GM18870 (cell line): ENCODE measurements around the gene HECTD1.
"Not testable (repeated sequence)": the region's sequence is repeated elsewhere in the genome, so short reads cannot be mapped to it uniquely, and the experiment has no call there.

Experiments used
- ATAC-seq: cut with Tn5 transposase; IDR thresholded peaks from one replicate; pipeline ENCODE4 v1.9.1; 2021; ENCODE audit warnings: moderate library complexity; ENCODE audit not compliant: unreplicated experiment

The HECTD1 gene

DNA sequence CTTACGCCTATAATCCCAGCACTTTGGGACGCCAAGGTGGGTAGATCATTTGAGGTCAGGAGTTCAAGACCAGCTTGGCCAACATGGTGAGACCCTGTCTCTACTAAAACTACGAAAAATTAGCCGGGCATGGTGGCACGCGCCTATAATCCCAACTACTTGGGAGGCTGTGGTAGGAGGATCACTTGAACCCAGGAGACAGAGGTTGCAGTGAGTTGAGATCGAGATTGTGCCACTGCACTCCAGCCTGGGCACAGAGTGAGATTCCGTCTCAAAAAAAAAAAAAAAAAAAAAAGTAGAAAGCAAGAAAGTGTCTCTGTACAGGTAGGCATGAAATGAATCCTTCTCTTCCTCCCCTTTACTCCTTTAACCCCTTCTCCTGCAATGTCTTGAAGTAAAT lies 111.8 kb downstream of the HECTD1 start:
- ATAC-seq: not testable (repeated sequence)

DNA sequence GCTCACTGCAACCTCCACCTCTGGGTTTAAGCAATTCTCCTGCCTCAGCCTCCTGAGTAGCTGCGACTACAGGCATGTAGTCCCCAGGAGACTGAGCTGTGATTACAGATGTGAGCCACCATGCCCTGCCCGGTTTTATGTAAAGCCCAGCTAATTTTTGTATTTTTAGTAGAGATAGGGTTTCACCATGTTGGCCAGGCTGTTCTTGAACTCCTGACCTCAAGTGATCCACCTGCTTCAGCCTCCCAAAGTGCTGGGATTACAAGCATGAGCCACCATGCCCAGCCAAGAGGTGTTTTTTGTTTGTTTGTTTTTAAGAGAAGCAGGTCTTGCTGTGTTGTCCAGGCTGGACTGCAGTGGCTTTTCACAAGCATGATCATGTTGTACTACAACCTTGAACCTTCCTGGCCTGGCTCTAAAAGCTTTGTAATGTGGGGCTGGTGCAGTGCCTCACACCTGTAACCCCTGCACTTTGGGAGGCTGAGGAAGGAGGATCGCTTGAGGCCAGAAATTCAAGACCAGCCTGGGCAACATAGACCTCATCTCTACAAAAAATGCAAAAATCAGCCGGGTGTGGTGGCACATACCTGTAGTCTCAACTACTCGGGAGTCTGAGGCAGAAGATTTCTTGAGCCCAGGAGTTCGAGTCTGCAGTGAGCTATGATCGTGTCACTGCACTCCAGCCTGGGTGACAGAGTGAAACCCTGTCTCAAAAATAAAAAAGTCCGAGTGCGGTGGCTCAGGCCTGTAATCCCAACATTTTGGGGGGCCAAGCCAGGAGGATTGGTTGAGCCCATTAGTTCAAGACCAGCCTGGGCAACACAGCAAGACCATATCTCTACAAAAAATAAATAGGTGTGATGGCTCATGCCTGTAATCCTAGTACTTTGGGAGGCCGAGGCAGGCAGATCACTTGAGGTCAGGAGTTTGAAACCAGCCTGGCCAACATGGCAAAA lies 113.4 kb downstream of the HECTD1 start:
- ATAC-seq: not testable (repeated sequence)

DNA sequence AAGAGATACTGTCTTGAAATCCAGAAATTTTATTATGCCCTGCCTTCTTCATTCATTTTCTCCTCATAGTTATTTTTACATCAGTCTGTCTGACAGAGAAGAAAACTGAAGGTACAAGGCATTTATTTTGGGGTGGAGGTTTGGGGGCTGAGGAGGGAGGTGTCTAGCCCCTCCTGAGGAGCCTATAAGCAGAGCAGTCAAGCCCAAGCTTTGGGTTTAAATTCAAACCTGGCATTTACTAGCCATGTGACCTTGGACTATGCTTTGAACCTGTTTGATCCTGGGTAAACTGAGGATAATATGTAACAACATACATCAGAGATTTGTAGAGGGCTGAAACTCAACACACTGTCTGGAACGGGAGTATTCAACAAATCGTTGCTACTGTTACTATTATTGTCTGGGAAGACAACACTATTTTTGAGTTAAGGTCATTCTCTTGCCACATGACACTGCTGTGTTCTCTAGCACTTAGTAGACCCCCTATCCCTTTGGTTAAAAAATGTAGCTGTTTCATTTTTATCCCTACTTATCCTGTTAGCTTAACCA lies 115.4 kb downstream of the HECTD1 start:
- ATAC-seq: no peak

DNA sequence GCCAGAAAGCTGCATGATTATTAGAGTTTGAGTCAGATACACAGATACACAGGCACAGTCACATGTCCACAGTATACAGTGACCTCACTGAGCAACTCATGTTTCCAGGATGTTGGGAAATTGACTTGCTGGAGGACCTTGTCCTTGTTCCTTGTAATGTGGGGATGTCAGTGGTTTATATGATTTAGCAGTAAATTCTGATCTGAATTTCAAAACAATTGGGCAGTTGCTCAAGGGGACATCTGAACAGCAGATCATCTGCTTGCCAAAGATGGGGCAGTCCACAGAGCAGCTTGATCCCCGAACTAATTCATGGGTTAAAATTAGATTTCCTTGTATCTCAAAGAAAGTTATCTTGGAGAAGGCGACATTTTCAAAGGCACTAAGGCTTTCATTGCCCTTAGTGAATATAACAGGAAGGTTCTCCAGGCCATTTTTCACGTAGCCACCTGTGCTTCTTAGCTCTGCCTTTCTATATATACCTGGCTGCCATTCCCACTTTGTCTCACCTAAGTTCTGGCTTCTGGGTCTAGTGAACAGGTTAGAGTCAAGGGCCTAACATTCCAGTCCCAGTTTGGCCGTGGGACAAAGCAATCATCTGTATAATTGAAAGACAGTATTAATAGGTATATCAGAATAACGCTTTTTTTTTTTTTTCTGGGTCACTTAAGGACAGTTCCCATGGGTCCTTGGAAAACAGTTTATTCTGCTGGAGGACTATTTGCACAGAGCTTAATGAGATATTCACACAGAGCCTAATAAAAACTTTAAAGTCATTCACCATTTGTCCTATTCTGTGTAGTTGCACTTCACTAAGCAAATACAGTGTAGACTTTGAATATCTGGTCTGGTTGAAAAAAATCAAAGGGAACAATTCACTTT lies 116.5 kb downstream of the HECTD1 start:
- ATAC-seq: no peak

DNA sequence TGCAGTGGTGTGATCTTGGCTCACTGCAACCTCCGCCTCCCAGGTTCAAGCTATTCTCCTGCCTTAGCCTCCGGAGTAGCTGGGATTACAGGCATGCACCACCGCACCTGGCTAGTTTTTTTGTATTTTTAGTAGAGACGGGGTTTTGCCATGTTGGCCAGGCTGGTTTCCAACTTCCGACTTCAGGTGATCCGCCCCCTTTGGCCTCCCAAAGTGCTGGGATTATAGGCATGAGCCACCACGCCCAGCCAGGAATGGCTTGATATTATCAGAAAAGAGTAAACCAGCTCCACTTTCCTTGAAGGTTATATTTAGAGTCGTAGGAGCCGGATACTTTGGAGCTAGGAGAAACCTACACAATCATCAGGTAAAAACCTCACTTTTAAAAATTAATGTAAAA lies 121.1 kb downstream of the HECTD1 start:
- ATAC-seq: not testable (repeated sequence)

DNA sequence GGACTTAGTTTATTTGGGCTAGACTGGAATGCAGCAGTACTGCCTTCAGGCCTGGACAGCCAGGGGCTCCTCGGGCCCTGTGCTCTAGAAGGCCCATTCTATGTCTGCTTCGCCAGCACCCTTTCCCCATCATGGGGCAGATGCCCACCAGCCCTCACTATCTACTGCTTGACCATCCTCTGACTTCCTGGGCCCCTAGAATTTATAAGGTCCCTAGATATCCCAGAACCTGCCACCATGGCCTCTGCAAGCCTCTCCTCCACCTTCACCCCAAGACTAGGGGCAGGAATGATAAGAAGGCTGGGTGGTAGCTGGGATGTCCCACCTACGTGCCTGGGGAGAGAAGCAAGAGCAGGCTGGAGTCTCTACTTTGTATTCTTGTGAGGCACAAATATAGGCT lies 122.6 kb downstream of the HECTD1 start:
- no peak for ATAC-seq

DNA sequence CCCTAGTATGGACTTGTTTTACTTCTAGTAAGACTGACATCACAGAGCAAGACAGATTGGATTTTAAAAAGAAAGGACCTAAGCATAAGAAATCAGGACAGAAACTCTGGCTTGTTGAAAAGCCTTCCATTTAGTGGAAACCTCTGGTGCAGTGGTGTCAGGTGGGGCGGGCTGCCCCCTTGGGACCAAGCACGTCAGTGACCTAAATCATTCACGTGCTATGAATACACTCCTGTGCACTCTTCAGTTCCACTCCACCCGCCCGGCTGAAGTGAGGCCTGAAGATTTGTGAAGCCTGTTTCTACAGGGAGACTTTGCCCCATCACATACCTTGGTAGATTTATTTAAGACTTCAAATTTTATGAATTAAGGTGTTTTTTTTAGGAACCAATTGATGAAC lies 123.2 kb downstream of the HECTD1 start:
- ATAC-seq: peak; percentile 60

DNA sequence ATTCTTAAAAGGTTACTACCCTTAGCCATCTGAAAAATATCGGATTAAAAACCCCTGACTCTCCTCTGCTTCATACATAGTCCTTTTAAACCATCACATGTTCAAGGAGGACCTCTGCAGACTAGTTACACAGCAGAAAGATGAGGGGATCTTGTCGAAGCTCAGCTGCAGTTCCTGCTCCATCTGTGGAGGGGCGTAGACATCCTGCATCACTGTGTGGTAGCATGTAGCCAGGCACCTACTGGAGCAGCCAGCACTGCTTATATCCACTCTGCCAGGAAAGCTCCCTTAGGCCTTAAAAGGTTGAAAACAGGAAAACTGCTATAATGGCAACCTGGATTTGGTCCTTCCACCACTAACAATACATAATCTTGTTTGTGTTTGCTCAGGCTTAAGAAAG lies 123.8 kb downstream of the HECTD1 start:
- ATAC-seq: no peak

DNA sequence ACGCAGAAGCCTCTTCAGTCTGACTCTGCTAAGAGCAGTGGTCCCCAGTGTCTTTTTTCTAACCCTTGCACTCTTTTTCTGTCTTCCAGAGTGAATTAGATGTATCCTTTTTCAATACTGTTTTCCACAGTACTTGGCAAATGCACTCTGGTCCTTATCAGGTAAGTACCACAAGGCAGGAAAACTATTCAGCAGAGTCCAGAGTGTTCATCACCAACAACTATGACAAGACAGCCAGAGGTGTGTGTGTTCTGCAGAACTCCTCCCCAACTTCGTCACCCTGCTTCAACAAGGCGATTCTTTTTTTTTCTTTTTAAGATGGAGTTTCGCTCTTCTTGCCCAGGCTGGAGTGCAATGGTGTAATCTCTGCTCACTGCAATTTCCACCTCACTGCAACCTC lies 127.1 kb downstream of the HECTD1 start:
- ATAC-seq: no peak

DNA sequence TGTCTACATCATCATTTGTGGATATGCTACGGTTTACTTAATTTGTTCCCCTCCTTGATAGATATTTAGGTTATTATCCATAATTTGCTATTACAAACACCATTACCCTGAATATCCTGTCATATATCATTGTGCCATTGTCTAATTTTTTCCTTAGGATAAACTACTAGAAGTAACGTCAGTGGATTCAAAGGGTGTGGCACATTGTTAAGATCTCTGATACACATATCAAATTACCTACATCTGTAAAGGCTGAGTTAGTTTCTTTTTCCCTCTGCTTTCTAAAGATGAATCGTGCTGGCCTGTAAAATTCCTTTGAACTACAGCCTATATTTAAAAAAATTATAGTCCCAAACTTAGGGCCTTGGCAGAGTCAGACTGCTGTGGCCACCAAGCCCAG lies 127.5 kb downstream of the HECTD1 start:
- no peak for ATAC-seq

DNA sequence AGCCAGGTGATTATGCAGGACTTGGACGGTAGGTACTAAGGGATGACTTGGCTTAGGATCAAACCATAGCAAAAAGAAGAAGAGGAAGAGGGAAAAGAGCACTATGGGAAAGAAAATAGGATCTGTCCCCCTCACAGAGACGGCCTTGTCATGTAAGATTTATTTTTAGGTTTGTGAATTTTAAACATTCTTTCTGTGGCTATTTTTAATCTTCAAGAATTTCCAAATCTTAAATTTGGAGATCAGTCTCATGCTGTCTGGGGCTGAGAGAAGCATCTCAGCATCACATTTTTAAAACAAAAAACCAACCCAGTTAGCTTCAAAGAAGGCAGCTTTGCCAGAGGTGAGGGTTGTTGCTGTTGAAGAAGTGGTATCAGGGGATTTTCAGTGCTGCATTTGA lies 128.8 kb downstream of the HECTD1 start:
- ATAC-seq: no peak

DNA sequence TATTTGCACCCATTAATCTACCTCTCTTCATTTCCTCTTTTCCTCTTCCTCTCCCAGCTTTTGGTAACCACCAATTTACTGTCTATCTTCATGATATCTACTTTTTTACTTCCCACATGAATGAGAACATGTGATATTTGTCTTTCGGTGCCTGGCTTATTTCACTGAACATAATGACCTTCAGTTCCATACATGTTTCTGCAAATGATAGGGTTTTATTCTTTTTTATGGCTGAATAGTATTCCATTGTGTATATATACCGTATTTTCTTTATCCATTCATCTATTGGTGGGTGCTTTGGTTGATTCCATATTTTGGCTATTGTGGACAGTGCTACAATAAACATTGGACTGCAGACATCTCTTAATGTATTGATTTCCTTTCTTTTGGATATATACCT lies 132.4 kb downstream of the HECTD1 start:
- no peak for ATAC-seq

DNA sequence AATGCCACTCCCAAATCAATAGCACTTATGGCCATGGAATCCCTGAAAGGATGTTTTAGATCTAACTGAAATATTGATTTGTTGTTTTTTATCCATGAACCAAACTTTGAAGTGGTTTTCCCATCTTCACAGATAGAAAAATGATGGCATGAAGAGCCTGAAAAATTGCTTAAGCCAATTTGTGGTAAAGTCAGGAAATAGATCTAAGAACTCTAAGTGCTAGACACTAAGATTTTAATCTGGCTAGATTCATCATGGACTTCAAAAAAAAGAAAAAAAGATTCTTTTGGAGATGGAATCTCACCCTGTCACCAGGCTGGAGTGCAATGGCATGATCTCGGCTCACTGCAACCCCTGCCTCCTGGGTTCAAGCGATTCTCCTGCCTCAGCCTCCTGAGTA lies 136.4 kb downstream of the HECTD1 start:
- no peak for ATAC-seq

DNA sequence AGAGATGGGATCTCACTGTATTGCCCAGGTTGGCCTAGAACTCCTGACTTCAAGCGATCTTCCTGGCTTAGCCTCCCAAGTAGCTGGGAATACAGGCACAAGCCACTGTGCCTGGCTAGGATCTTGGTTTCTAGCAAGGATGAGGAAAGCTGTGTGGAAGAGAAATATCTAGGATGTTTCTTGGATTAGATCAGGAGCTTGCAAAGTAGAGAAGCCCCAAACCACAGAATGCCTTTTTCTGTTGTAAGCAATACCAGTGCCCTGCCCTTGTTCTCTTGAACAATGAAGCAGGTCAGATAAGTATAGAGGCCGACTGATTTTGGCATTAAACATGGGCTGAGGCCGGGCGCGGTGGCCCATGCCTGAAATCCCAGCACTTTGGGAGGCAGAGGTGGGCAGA lies 137.2 kb downstream of the HECTD1 start:
- no peak for ATAC-seq

DNA sequence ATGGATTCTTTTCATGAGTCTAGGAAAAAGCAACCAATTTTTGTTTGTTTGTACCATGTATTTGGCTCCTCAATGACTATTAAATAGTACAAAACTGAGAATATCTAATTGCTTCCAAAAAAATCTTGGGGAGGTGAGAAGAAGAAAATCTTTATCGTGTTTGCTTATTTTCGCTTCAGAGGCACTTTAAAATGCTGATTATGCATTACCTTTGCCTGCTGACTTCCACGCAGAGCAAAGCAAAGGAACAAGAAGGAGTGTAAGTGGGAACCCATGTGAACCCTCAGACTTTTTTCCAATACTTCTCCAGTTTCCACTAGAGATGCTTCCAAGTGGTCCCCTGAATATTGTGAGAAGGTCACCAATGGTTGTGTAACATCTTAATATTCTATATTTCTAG lies 138.2 kb downstream of the HECTD1 start:
- ATAC-seq: no peak

DNA sequence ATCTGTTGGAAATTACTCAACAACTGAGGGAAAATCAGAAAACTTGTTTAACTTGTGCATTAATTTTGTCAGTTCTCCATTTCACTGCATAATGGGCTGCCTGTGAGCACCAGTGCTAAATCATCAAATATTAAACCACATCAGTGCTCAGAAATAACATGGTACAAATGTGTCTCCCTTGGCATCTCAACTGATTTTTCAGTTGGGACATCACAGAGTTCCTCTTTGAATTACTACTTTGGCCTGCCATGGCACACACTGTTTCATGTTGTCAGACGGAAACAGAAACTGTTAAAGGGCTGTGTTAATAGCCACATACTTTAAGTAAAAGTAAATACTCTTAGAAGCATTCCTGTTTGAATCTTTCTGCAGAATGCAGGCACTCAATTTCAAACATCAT lies 139.4 kb downstream of the HECTD1 start:
- no peak for ATAC-seq

DNA sequence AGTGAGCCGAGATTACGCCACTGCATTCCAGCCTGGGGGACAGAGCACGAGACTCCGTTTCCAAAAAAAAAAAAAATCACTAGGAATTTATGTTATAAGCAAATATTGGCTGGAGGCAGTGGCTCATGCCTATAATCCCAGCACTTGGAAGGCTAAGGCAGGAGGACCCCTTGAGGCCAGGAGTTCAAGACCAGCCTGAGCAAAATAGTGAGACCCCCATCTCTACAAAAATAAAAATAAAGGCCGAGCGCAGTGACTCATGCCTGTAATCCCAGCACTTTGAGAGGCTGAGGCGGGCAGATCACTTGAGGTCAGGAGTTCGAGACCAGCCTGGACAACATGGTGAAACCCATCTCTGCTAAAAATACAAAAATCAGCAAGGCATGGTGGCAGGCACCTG lies 144.7 kb downstream of the HECTD1 start:
- not testable (repeated sequence) for ATAC-seq

DNA sequence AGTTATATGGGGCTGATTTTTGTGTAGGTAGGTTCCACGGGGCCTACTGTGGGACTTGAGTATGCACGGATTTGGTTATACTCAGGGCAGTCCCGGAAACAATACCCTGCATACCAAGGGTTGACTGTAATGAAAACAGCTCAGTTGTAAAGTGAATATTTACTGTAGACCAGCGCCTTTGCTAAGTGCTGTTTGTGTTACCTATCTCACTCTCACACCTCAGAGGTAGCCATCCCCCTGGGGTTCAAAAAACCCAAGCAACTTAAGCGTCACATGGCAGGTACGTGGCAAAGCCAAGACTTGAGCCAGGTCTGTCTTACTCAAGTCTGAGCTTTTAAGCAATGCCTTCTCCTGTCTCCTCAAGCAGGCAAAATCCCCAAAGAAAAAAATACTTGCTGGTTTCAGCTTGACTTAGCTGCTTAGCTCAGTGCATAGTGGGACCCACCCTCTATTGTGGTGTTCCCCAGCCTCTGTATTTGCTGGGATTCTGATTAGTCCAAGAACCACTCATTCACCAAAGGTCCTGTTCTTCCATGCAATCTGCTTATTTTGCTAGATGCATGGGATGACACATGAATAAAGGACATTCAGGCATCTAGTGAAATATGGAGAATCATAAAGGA lies 147.2 kb downstream of the HECTD1 start:
- no peak for ATAC-seq

DNA sequence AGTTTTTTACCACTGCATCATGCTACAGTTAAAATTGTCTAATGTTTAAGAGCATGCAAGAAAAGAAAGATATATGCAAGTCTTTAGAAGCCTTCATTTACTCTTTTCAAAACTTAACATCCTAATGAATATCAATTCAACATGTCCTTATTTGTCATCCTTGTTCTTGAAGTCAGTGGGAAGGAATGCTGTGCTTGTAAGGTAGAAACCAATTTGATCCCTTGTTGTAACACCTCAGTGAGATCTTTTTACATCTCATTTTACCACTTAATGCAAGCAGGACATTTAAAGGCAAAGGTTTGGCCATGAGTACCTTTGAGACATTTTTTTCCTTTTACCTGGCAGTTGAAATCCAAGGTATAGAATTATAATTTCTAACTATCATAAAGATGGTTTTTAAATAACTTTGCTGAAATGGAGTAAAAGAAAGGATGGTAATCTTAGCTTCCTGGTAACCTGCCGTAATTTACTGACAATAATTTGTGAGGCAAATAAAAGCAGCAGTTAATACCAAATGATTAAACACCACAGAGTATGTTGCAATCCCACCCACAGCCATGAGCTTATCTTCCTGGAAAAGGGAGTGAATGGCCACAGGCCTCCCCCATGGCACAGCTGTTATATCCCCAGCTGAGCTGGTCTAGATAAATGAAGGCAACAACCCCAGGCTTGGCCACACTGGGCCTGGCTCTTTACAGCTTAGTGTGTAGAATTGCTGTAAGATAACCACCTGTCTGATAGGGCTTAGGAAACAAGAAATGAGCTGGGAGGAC lies 148.3 kb downstream of the HECTD1 start:
- no peak for ATAC-seq

DNA sequence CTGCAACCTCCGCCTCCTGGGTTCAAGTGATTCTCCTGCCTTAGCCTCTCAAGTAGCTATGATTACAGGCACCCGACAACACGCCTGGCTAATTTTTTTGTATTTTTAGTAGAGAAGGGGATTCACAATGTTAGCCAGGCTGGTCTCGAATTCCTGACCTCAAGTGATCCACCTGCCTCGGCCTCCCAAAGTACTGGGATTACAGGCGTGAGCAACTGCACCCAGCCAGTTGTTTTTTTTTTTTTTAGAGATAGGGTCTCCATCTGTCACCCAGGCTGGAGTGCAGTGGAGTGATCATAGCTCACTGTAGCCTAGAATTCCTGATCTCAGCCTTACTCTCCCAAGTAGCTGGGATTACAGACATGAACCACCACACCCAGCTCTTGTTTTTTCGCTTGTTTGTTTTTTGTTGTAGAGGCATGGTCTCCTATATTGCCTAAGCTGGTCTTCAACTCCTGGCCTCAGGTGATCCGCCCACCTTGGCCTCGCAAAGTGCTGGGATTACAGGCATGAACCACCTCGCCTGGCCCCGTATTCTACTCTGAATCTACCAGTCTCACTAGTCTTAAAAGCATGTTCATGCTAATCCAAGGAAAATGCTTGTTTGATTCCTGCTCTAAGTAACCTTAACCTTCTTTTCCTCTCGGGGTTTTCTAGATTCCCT lies 149.8 kb downstream of the HECTD1 start:
- no peak for ATAC-seq
